H1 (cell line): ENCODE data around the gene STK32C. TPM values are rescaled to one million over a fixed set of nuclear protein-coding genes. Genes with fewer than 3 reads are reported as not detected.

Source experiments
- NRF1 ChIP-seq: IDR thresholded peaks from 2 replicates; pipeline ENCODE4 v1.6.1; 2011; ENCODE audit warnings: mild to moderate bottlenecking, low read depth, low read length, improper control_type of control experiment
- SP4 ChIP-seq: IDR thresholded peaks from 2 replicates; pipeline ENCODE4 v1.6.1; 2012; ENCODE audit warnings: low read length, inconsistent platforms
- polyA plus RNA-seq, 7 experiments: library from polyadenylated mRNA; depleted of rRNA in 3 of 7; stranded (reverse) in 5 of 7; unstranded in 2 of 7; fragments of >200 nt in 5 of 7; fragments of 200-250 nt in 2 of 7; gene quantifications; 1 replicate in 5 of 7; 2 replicates in 1 of 7; 4 replicates in 1 of 7; pipeline versions ENCODE4 v1.2.1 to v1.2.3, GENCODE V29; 2011 to 2013; ENCODE audit warnings: missing spikeins in 2 of 7, mixed read lengths in 2 of 7
- total RNA-seq: library from RNA; stranded (reverse); fragmentation: NEBNext Ultra II Directional; extraction: Animal tissue kit (Norgen Biotek cat#: 25700); gene quantifications from 2 replicates; pipeline ENCODE4 v1.2.1, GENCODE V29; 2021
- TF ChIP-seq, protein P1 (sequence below): fragments of 300-600 bp; sonication (generic); IDR thresholded peaks from 2 replicates; pipeline ENCODE4 v1.7.1; 2012; ENCODE audit warnings: low read length, moderate library complexity, mild to moderate bottlenecking, inconsistent platforms; ENCODE audit not compliant: insufficient replicate concordance

STK32C gene
- total and polyA plus RNA-seq, 2 of the 8 experiments (the other 6 are each of a cell fraction or from before 2014, with no cell fraction given): 10.6 to 15.6 TPM

DNA sequence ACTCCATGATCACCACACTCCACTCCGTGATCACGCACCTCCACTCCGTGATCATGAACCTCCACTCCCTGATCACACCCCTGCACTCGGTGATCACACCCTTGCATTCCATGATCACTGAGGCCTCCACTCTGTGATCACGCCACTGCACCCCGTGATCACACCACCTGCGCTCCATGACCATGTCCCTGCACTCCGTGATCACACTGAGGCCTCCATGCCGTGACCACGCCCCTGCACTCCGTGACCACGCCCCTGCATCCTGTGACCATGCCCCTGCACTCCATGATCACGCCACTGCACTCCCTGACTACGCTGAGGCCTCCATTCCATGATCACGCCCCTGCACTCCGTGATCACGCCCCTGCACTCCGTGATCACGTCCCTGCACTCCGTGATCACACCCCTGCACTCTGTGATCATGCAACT lies 27.1 kb downstream of the STK32C start (continued):
- TF ChIP-seq SP4 (no peak), NRF1 (no peak)
- TF ChIP-seq, protein P1, sequence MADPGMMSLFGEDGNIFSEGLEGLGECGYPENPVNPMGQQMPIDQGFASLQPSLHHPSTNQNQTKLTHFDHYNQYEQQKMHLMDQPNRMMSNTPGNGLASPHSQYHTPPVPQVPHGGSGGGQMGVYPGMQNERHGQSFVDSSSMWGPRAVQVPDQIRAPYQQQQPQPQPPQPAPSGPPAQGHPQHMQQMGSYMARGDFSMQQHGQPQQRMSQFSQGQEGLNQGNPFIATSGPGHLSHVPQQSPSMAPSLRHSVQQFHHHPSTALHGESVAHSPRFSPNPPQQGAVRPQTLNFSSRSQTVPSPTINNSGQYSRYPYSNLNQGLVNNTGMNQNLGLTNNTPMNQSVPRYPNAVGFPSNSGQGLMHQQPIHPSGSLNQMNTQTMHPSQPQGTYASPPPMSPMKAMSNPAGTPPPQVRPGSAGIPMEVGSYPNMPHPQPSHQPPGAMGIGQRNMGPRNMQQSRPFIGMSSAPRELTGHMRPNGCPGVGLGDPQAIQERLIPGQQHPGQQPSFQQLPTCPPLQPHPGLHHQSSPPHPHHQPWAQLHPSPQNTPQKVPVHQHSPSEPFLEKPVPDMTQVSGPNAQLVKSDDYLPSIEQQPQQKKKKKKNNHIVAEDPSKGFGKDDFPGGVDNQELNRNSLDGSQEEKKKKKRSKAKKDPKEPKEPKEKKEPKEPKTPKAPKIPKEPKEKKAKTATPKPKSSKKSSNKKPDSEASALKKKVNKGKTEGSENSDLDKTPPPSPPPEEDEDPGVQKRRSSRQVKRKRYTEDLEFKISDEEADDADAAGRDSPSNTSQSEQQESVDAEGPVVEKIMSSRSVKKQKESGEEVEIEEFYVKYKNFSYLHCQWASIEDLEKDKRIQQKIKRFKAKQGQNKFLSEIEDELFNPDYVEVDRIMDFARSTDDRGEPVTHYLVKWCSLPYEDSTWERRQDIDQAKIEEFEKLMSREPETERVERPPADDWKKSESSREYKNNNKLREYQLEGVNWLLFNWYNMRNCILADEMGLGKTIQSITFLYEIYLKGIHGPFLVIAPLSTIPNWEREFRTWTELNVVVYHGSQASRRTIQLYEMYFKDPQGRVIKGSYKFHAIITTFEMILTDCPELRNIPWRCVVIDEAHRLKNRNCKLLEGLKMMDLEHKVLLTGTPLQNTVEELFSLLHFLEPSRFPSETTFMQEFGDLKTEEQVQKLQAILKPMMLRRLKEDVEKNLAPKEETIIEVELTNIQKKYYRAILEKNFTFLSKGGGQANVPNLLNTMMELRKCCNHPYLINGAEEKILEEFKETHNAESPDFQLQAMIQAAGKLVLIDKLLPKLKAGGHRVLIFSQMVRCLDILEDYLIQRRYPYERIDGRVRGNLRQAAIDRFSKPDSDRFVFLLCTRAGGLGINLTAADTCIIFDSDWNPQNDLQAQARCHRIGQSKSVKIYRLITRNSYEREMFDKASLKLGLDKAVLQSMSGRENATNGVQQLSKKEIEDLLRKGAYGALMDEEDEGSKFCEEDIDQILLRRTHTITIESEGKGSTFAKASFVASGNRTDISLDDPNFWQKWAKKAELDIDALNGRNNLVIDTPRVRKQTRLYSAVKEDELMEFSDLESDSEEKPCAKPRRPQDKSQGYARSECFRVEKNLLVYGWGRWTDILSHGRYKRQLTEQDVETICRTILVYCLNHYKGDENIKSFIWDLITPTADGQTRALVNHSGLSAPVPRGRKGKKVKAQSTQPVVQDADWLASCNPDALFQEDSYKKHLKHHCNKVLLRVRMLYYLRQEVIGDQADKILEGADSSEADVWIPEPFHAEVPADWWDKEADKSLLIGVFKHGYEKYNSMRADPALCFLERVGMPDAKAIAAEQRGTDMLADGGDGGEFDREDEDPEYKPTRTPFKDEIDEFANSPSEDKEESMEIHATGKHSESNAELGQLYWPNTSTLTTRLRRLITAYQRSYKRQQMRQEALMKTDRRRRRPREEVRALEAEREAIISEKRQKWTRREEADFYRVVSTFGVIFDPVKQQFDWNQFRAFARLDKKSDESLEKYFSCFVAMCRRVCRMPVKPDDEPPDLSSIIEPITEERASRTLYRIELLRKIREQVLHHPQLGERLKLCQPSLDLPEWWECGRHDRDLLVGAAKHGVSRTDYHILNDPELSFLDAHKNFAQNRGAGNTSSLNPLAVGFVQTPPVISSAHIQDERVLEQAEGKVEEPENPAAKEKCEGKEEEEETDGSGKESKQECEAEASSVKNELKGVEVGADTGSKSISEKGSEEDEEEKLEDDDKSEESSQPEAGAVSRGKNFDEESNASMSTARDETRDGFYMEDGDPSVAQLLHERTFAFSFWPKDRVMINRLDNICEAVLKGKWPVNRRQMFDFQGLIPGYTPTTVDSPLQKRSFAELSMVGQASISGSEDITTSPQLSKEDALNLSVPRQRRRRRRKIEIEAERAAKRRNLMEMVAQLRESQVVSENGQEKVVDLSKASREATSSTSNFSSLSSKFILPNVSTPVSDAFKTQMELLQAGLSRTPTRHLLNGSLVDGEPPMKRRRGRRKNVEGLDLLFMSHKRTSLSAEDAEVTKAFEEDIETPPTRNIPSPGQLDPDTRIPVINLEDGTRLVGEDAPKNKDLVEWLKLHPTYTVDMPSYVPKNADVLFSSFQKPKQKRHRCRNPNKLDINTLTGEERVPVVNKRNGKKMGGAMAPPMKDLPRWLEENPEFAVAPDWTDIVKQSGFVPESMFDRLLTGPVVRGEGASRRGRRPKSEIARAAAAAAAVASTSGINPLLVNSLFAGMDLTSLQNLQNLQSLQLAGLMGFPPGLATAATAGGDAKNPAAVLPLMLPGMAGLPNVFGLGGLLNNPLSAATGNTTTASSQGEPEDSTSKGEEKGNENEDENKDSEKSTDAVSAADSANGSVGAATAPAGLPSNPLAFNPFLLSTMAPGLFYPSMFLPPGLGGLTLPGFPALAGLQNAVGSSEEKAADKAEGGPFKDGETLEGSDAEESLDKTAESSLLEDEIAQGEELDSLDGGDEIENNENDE: no peak
